GM12878 (cell line): ENCODE results near the gene SLC16A9. TPM values are rescaled to one million over a fixed set of nuclear protein-coding genes. Genes with fewer than 3 reads are reported as not detected.
A peak's percentile ranks its signal among the peaks of the same experiment; 100 is the strongest.

ENCODE experiments used
- ATAC-seq: fragments of 200-7000 bp; cut with Tn5 transposase; 3 replicates; pipeline ENCODE4 v1.9.1; 2020; ENCODE audit warnings: mild to moderate bottlenecking, moderate library complexity
- BruUV-seq: library from RNA; stranded (reverse); fragments of 400-500 nt; replicated peaks from 2 replicates; lab custom pipeline; 2021; lab: Mats Ljungman, UMichigan
- CTCF ChIA-PET: fragments of 300-600 bp; sonication (Branson Sonifier 250); formaldehyde crosslinking; extraction: SDS; loops from one replicate; lab custom pipeline; 2021; ENCODE audit warnings: inconsistent platforms; lab: Yijun Ruan, JAX
- POLR2A ChIA-PET: fragments of 350-600 bp; formaldehyde crosslinking; extraction: SDS; loops from one replicate; lab custom pipeline; 2021; ENCODE audit warnings: inconsistent platforms; lab: Charles Lee
- RAD21 ChIA-PET: fragments of 300-600 bp; sonication (Branson Sonifier 250); formaldehyde crosslinking; loops from one replicate; lab custom pipeline; 2023; ENCODE audit warnings: antibody characterized with exemption; ENCODE audit not compliant: unreplicated experiment; lab: Charles Lee
- SMC1A ChIA-PET: fragments of 300-600 bp; sonication (Branson Sonifier 250); formaldehyde crosslinking; loops from one replicate; lab custom pipeline; 2023; ENCODE audit not compliant: unreplicated experiment, uncharacterized antibody; lab: Charles Lee
- DNase-seq: peaks from one replicate; pipeline ENCODE4 v3.0.0-alpha.2; 2011; ENCODE audit warnings: low read depth, low spot score
- FAIRE-seq: peaks from 3 replicates; lab custom pipeline; 2011; peaks lifted over from hg19 to GRCh38; lab: Jason Lieb, UNC
- H2AFZ ChIP-seq: 2 replicates; pipeline ENCODE4 v1.6.0; 2011; ENCODE audit warnings: low read depth, low read length, control low read depth; ENCODE audit not compliant: control insufficient read depth
- H3K27ac ChIP-seq: 2 replicates; pipeline ENCODE4 v1.5.1; 2011; ENCODE audit warnings: control low read depth; ENCODE audit not compliant: control insufficient read depth, insufficient read depth
- H3K27me3 ChIP-seq, 2 experiments: replicated peaks in 1 of 2; 2 replicates each; pipeline versions ENCODE4 v1.6.0 to v1.6.1; 2011; ENCODE audit warnings: low read length in 1 of 2; ENCODE audit not compliant: control insufficient read depth in 2 of 2, insufficient read depth in 2 of 2
- H3K36me3 ChIP-seq, 2 experiments: 2 replicates each; pipeline ENCODE4 v1.5.1; 2011; ENCODE audit warnings: low read length in 1 of 2; ENCODE audit not compliant: control insufficient read depth in 2 of 2, insufficient read depth in 2 of 2
- H3K4me1 ChIP-seq: 2 replicates; pipeline ENCODE4 v1.6.1; 2011; ENCODE audit warnings: mild to moderate bottlenecking, low read length, moderate library complexity, mixed read lengths; ENCODE audit not compliant: control insufficient read depth, insufficient read depth
- H3K4me2 ChIP-seq: 2 replicates; pipeline ENCODE4 v1.6.0; 2011; ENCODE audit warnings: control low read depth; ENCODE audit not compliant: control insufficient read depth, insufficient read depth
- H3K4me3 ChIP-seq: fragments of 200-600 bp; sonication (generic); 2 replicates; pipeline ENCODE4 v1.5.1; 2016
- H3K79me2 ChIP-seq: 2 replicates; pipeline ENCODE4 v1.6.0; 2011; ENCODE audit warnings: low read length; ENCODE audit not compliant: control insufficient read depth, insufficient read depth
- H3K9ac ChIP-seq: 2 replicates; pipeline ENCODE4 v1.8.0; 2011; ENCODE audit warnings: low read length, control low read depth, mixed read lengths; ENCODE audit not compliant: control insufficient read depth, insufficient read depth
- H3K9me3 ChIP-seq: replicated peaks from 3 replicates; pipeline ENCODE4 v1.5.1; 2011; ENCODE audit warnings: mild to moderate bottlenecking, low read length; ENCODE audit not compliant: control insufficient read depth, insufficient read depth
- H4K20me1 ChIP-seq: 2 replicates; pipeline ENCODE4 v1.6.0; 2011; ENCODE audit not compliant: control insufficient read depth, insufficient read depth
- CTCF ChIP-seq, 3 experiments: IDR thresholded peaks in 2 of 3; conservative IDR thresholded peaks in 1 of 3; 2 replicates each; pipeline ENCODE4 v1.5.1; 2011; ENCODE audit warnings: low read depth in 3 of 3, low read length in 3 of 3, mild to moderate bottlenecking in 3 of 3, control low read depth in 2 of 3, moderate library complexity in 2 of 3, inconsistent platforms in 1 of 3, mixed read lengths in 1 of 3; ENCODE audit not compliant: control insufficient read depth in 2 of 3, insufficient read depth in 1 of 3; ENCODE audit errors: extremely low read depth in 1 of 3
- FOXM1 ChIP-seq: IDR thresholded peaks from 2 replicates; pipeline ENCODE4 v1.6.1; 2012; ENCODE audit warnings: low read depth, mild to moderate bottlenecking, inconsistent platforms, low read length, moderate library complexity
- IKZF2 ChIP-seq, 2 experiments: fragments of 450-650 bp; IDR thresholded peaks; 2 replicates each; pipeline ENCODE4 v1.6.1; 2017; ENCODE audit warnings: mild to moderate bottlenecking in 2 of 2, moderate library complexity in 2 of 2
- MTA2 ChIP-seq: fragments of 450-650 bp; IDR thresholded peaks from 2 replicates; pipeline ENCODE4 v1.6.1; 2016; ENCODE audit warnings: low read depth, mild to moderate bottlenecking, moderate library complexity
- NBN ChIP-seq: fragments of 450-650 bp; IDR thresholded peaks from 2 replicates; pipeline ENCODE4 v1.6.1; 2016
- NFYB ChIP-seq: IDR thresholded peaks from 2 replicates; pipeline ENCODE4 v1.6.1; 2011; ENCODE audit warnings: low read depth, mild to moderate bottlenecking, low read length, improper control_type of control experiment, moderate library complexity; ENCODE audit not compliant: insufficient read depth
- NKRF ChIP-seq: fragments of 450-650 bp; conservative IDR thresholded peaks from 2 replicates; pipeline ENCODE4 v1.6.1; 2017; ENCODE audit warnings: mild to moderate bottlenecking, moderate library complexity
- PKNOX1 ChIP-seq: fragments of 450-650 bp; IDR thresholded peaks from 2 replicates; pipeline ENCODE4 v1.6.1; 2016; ENCODE audit warnings: mild to moderate bottlenecking
- POLR2AphosphoS5 ChIP-seq: IDR thresholded peaks from 2 replicates; pipeline ENCODE4 v1.6.1; 2011; ENCODE audit warnings: mild to moderate bottlenecking, low read length, inconsistent platforms
- RAD21 ChIP-seq: IDR thresholded peaks from 2 replicates; pipeline ENCODE4 v1.6.1; 2011; ENCODE audit warnings: mild to moderate bottlenecking, low read depth, low read length, moderate library complexity; ENCODE audit not compliant: insufficient read depth
- SRF ChIP-seq, 2 experiments: IDR thresholded peaks; 2 replicates each; pipeline ENCODE4 v1.6.1; 2011; ENCODE audit warnings: low read depth in 2 of 2, low read length in 2 of 2, mild to moderate bottlenecking in 1 of 2, moderate library complexity in 1 of 2
- ZNF217 ChIP-seq: fragments of 450-650 bp; IDR thresholded peaks from 2 replicates; pipeline ENCODE4 v1.6.1; 2017; ENCODE audit warnings: antibody characterized with exemption, mild to moderate bottlenecking
- WGBS: methylation state at CpG from one replicate; pipeline ENCODE4 v1.1.6; 2016; ENCODE audit warnings: low lambda C conversion rate; ENCODE audit not compliant: insufficient replicate concordance, insufficient coverage; ENCODE audit errors: missing lambda C conversion rate; 5-methylcytosine and 5-hydroxymethylcytosine counted together
- in situ Hi-C: fragments of 300-500 bp; cut with MboI; formaldehyde crosslinking; loops from 9 replicates; pipeline ENCODE4 v1.14.3; 2018; ENCODE audit warnings: mixed read lengths
- intact Hi-C: fragments of 100-400 bp; cut with micrococcal nuclease; formaldehyde crosslinking; loops from one replicate; pipeline ENCODE4 v1.14.2; 2022; ENCODE audit not compliant: unreplicated experiment
- polyA plus RNA-seq, 11 experiments: library from polyadenylated mRNA; depleted of rRNA in 4 of 11; unstranded in 6 of 11; stranded (reverse) in 5 of 11; fragments of >200 nt; fragmentation: Nextera tagmentation in 4 of 11; fragmentation: Illumina TruSeq in 1 of 11; extraction: Ambion mirVana in 4 of 11; extraction: Trizol in 1 of 11; gene quantifications; 1 replicate in 1 of 11; 2 replicates in 10 of 11; pipeline versions ENCODE4 v1.2.1 to v1.2.3, GENCODE V29; 2011 to 2016; ENCODE audit warnings: inconsistent platforms in 2 of 11, missing spikeins in 2 of 11, low read depth in 1 of 11
- total RNA-seq, 4 experiments: library from RNA; depleted of rRNA in 3 of 4; stranded (reverse); fragments of >200 nt in 3 of 4; fragmentation: Illumina TruSeq in 1 of 4; extraction: Trizol in 1 of 4; gene quantifications; 2 replicates each; pipeline versions ENCODE4 v1.2.1 to v1.2.3, GENCODE V29; 2013 to 2021

The SLC16A9 gene
- total and polyA plus RNA-seq, 10 of the 15 experiments (the other 5 are each of a cell fraction or from before 2014, with no cell fraction given), result 0.86 to 6.2 (median 4.3) TPM

GRCh38 chr10:59702347-59702746 lies 7.3 kb downstream of the SLC16A9 start (continued):
- TF ChIP-seq NKRF (no peak), PKNOX1 (no peak), MTA2 (no peak)

GRCh38 chr10:59700709-59701108 lies 8.9 kb downstream of the SLC16A9 start:
- Histone ChIP-seq H3K79me2 (no peaks in the 10 kb centered on the region), H4K20me1 (no peaks in the 10 kb centered on the region), H3K27ac (no peak overlapping the region), H3K4me2 (no peak overlapping the region), H3K4me1 (no peaks in the 10 kb centered on the region), H3K4me3 (no peak overlapping the region), H2AFZ (peak overlapping the region; percentile 37; the same call in 1 of the 2 replicates), H3K9me3 (no peaks in the 10 kb centered on the region), H3K27me3 (no peaks in the 10 kb centered on the region), H3K9ac (no peak overlapping the region), H3K36me3 (no peaks in the 10 kb centered on the region)
- no peak for DNase-seq
- intact Hi-C loops (no loop called here), in situ Hi-C loops (no loop called here)
- ChIA-PET POLR2A (no interaction called here), SMC1A (interaction anchor here (0.6 to 1.2 kb wide), 2 partner anchors 21 to 68 kb away, joined by 3 to 4 read pairs; no protein-coding TSS in a partner anchor), CTCF (interaction anchor here (1.0 to 1.8 kb wide), 2 partner anchors 40 to 75 kb away, joined by 4 to 6 read pairs; no protein-coding TSS in a partner anchor), RAD21 (no interaction called here)
- ATAC-seq, result no peak
- no peak for FAIRE-seq
- no peak for TF ChIP-seq NFYB
- 0 out of 2 replicates have a peak, but pooled peaks have one; percentile 3 for TF ChIP-seq RAD21
- TF ChIP-seq ZNF217, result no peak
- TF ChIP-seq SRF (IDR thresholded peaks at IDR 0.05; ENCODE audit: low read depth in 2 of 2, low read length in 2 of 2), result no peak
- no peak for TF ChIP-seq NBN
- TF ChIP-seq CTCF (IDR thresholded peaks at IDR 0.05 in 2 of 3, conservative IDR thresholded peaks at IDR 0.05 in 1 of 3; ENCODE audit: control insufficient read depth in 2 of 3, extremely low read depth in 1 of 3, insufficient read depth in 1 of 3, low read depth in 3 of 3, low read length in 3 of 3), result peak in 1 of 3 experiments; percentile 9; a peak in 1 of 6 replicates
- no peak for TF ChIP-seq FOXM1
- no peak for TF ChIP-seq IKZF2 (IDR thresholded peaks at IDR 0.05)
- no peak for TF ChIP-seq POLR2AphosphoS5
- 19% methylated on average over 4 of the region's 4 CpGs for WGBS
- BruUV-seq, result no TSS peak
